ENCODE results near the gene ENOSF1.
A peak's percentile ranks its signal among the peaks of the same experiment; 100 is the strongest.
"Not testable (repeated sequence)": the region's sequence is repeated elsewhere in the genome, so short reads cannot be mapped to it uniquely, and the experiment has no call there.

ENOSF1 gene, protein sequence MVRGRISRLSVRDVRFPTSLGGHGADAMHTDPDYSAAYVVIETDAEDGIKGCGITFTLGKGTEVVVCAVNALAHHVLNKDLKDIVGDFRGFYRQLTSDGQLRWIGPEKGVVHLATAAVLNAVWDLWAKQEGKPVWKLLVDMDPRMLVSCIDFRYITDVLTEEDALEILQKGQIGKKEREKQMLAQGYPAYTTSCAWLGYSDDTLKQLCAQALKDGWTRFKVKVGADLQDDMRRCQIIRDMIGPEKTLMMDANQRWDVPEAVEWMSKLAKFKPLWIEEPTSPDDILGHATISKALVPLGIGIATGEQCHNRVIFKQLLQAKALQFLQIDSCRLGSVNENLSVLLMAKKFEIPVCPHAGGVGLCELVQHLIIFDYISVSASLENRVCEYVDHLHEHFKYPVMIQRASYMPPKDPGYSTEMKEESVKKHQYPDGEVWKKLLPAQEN

DNA sequence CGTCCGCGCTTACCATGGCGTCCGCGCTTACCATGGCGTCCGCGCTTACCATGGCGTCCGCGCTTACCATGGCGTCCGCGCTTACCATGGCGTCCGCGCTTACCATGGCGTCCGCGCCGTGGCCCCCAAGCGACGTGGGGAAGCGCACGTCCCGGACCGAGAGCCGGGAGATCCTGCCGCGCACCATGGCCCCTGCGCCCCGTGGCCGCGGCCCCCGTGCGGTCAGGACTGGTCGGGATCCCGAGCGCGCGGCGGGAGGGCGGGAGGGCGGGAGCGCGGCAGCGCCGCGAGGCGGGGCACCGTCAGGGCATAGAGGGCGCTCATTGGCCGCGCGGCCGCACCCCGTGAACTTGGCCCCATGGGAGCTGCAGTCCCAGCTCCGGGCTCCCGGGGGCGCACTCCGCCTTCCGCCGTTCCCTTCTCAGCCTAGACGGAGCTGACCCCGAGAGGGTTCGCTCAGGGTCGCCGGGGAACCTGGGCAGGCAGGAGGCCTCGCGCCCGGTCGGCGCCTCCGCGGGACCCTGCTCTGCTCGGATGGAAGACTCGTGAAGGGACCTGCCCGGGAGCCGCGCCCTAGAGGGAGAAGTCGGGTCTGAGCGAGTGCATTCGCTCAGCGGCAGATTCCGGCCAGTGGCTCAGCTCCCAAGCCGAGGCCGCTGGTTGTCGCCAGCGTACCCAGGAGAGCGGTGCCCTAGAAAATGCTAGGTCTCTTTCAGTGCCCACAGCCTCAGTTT lies at the start of gene ENOSF1:
Gene ENOSF1 (minus strand): TSS at position 230 of the 734 bp plus-strand sequence. CDS start 43 bp downstream, at position 187.
- peak; percentile 76 for DNase-seq (ENCODE audit: low spot score)

DNA sequence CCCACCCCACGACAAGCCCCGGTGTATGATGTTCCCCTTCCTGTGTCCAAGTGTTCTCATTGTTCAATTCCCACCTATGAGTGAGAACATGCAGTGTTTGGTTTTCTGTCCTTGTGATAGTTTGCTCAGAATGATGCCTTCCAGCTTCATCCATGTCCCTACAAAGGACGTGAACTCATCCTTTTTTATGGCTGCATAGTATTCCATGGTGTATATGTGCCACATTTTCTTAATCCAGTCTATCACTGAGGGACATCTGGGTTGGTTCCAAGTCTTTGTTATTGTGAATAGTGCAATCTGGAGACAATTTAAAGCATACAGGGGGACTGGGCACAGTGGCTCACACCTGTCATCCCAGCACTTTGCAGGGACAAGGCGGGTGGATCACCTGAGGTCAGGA lies 47.4 kb upstream of the ENOSF1 start:
- not testable (repeated sequence) for DNase-seq (ENCODE audit: low spot score)

DNA sequence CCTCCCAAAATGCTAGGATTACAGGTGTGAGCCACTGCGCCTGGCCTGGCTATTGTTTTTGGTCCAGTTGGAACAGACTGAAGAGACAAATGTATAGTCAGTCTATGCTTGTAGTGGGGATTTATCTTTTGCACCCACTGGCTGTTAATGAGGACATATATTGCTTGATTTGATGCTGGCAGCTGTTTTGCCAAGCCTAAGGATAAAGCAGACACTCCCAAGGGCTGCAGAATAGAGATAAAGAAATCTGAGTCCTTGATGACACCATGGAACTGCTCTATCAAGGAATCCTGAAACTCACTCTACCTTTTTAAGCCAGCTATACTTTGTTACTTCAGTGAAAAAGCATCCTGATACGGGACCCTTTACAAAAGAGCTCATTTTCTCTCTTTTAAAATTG lies 43.1 kb upstream of the ENOSF1 start:
- no peak for DNase-seq (ENCODE audit: low spot score)

DNA sequence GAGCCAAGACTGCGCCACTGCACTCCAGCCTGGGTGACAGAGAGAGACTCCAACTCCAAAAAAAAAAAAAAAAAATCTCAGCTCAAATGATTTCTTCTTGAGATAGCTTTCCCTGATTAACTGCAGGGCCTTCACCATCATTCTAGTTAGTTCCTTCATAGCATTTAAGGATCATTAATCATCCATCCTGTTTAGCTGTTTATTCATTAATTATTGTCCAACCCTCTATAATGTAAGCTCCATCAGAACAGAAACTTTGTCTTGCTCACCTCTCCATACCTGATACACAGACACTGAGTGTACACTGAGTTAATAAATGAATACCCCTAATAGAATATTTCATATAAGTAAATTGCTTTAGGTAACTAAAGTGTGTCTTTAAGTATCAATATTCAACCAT lies 42.2 kb upstream of the ENOSF1 start:
- no peak for DNase-seq (ENCODE audit: low spot score)

DNA sequence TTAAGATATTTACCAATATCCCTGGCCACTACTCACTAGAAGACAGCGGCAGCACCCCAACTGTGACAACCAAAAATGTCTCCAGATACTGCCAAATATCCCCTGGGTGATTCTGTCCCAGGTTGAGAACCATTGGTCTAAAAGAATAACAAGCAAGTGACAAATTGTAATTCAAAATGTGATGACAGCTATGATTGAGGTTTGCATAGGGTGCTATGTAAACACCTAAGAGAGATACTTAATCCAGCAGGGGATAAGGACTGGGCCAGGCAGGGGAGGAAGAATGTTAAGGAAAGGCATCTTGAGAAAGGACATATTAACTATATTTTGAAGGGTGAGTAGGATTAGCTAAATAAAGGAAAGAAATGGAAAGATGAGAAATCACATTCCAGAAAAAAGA lies 38.0 kb upstream of the ENOSF1 start:
- DNase-seq (ENCODE audit: low spot score): no peak

DNA sequence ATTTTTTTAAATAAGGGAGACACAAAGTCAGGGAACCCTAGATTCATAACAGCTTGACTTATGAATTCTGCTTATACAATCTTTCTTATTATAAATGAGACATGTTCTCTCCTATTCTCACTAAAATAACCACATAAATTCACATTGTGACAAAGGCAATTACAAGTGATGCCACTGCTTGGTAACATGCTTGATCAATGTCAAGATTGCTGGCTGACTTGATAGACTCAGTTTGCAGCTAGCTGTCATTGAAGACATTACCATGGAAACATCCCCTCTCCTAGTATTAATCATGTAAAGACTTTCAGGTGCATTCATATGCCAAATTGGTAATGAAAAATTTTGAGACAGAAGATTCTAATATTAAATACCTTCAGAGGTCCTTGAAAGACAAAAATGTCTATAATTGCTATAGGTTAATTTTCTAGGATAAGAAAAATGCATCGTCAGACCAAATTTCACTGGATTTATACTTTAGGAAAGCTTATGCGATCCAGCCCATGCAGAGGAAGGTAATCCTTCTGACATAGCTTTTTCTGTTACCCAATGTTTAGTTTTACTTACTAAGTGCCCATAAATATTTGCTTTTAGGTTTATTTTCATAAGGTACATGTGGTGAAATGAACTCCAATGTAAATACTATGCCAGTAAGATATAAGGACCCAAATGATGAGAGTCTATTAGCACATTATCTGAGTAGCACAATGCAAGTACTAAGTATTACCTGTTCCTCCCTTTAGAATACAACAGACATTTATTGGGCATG lies 32.6 kb upstream of the ENOSF1 start:
- DNase-seq (ENCODE audit: low spot score): no peak

DNA sequence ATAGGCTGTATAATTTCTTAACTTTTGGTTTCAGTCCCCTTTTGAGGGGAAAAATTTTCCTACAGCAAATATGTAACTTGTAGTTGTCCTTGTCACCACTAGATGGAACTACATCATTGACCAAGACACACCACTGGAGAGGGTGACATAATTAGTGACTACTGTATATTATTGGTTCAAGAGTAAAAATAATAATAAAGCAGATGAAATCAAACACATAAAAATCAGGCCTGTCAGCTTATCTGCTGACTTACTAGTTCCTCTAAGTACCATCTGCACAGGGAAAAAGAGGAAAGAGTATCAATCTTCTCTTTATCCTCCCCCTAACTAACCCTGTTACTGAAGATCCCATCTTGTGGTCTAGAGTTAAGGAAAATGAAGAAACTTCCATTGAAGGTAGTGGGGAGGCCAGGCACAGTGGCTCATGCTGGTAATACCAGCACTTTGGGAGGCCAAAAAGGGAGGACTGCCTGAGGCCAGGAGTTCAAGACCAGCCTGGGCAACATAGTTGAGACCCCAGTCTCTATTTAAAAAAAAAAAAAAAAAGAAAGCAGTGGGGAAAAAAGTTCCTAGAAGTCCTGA lies 29.6 kb upstream of the ENOSF1 start:
- DNase-seq (ENCODE audit: low spot score): peak; percentile 57

DNA sequence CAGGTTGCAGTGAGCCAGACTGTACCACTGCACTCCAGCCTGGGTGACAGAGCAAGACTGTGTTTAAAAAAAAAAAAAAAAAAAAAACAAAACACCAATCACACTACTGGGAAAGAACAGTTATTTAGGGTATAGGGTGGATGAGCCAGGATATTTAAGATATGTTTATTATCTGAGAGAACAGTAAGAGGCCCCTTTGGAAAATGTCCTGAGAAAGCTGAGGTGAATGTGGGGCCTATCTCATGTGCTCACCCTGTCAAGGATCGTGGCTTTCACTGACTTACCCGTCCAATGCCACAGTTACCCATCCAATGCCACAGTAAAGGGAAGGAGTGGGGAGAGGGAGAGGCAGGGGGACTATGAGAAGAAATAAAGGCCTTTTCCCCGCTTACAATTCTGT lies 19.9 kb upstream of the ENOSF1 start:
- no peak for DNase-seq (ENCODE audit: low spot score)

DNA sequence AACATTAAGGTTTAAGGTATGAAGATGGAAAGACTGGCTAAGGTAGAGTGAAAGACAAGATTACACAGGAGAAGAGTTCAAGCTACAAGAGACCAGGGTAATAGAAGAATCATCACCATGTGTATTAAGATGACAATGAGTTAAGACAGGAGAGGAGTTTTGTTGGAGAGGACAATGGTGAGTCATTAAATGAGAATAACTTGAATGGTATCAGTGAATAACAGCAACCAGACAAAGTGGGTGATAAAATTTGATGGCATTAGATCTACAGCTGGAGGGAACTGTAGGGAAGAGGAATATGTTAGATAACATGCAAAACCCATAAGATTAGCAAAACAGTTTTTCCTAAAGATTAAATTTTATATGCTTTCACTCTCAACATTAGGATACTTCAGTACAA lies 18.8 kb upstream of the ENOSF1 start:
- DNase-seq (ENCODE audit: low spot score): no peak

DNA sequence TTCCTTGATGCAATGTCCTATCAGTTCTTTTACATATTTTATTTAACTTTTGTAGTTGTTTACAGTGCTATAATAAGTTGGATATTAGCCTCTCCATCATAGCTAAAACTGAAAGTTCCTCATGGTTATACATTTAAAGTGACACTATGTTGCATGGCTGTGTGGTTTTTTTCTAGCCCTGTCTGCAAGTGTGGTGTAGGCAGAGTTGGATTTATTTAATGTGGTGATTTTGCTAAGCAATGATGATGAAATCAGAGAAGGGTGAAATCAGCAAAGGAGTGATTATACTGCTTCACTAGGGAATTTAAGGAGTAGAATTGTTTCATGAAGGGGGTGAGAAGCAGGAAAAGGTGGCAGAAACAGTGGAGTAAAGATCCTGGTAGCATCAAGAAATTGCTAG lies 18.3 kb upstream of the ENOSF1 start:
- no peak for DNase-seq (ENCODE audit: low spot score)

DNA sequence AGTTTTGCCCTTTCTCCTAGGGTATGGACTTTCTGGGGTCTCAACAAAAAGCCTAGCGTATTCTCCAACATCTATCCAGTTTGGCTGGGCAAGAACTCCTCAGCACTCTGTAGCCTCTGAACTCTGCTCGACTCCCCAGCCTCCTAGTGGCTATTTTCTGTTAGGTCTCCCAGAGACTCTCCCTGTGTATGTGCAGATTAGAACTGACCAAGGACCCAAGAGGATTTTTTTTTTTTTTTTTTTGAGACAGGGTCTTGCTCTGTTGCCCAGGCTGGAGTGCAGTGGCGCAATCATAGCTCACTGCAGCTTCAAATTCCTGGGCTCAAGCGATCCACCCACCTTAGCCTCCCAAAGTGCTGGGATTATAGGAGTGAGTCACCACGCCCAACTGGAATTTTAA lies 17.7 kb upstream of the ENOSF1 start:
- not testable (repeated sequence) for DNase-seq (ENCODE audit: low spot score)

DNA sequence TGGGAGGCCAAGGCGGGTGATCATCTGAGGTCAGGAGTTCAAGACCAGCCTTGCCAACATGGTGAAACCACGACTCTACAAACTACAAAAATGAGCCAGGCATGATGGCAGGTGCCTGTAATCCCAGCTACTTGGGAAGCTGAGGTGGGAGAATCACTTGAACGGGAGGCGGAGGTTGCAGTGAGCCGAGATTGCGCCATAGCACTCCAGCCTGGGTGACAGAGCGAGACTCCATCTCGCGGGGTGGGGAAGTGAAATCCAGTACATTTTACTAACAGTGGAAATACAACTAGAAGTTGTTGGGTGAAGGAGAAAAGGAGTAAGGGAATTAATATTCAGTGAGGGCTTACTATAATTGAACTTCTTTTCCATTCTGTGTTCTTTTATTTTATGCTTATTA lies 13.2 kb upstream of the ENOSF1 start:
- DNase-seq (ENCODE audit: low spot score): no peak

DNA sequence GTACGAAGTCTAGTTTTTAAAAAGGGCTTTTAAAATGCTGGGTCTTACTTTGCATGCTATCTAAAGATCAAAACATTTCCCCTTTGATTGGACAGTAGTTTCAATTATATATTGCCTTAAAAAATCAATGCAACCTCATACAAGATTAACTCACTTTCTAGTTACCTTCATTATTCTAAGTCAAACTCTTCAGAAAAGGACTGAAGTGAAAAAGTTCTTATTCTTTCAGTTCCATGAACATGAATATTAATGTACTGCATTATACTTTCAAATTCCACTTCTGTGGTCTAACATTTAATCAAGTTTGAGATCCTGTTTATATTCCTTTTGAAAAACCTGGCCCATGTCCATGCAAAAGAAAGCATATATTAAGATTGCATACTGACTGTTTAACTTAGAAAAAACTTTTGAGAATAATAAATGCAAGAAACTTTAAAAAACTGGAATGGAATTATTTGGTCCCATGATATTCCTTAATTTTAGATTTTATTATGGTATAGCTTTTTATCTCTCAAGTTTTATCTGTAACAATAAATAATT lies 11.2 kb upstream of the ENOSF1 start:
- DNase-seq (ENCODE audit: low spot score): no peak

DNA sequence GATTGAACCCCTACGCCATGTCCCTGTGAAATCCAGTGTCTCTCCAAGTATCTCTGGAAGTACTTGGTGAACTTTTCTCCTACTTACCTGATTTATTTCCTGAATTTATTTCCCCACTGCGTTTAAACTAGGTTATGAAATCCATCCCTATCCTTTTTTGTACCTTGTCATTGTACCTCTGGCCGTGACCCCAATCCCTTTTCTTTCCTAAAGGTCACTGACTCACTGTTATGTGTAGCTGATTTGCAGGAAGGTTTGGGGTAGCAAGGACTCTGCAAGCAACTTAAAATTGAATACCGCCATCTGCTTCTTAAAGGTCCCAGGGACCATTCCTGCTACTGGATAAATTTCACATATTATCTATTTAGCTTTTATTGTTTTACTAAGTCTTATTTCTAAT lies 4.6 kb upstream of the ENOSF1 start:
- DNase-seq (ENCODE audit: low spot score): no peak

DNA sequence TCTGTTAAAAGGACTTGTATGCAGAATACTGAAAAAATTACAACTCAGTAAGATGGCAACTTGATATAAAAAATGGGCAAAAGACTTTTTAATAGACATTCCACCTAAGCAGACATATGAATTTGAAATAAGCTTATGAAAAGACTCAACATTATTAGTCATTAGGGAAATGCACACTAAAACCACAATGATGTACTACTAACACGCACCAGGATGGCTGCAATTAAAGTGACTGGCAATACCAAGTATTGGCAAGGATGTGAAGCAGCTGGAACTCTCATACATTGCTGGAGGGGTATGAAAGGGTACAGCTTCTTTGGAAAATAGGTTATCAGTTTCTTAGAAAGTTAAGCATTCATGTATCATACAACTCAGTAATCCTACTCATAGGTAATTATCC lies 3.2 kb upstream of the ENOSF1 start:
- no peak for DNase-seq (ENCODE audit: low spot score)

DNA sequence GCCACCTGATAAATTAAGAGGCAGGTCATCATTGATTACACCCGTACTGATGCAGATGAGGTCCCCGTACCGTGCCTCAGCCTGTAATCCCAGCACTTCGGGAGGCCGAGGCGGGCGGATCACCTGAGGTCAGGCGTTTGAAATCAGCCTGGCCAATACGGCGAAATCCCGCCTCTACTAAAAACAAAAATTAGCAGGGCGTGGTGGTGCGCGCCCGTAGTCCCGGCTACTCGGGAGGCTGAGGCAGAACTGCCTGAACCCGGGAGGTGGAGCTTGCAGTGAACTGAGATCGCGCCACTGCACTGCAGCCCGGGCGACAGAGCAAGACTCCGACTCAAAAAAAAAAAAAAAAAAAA lies 683 bp upstream of the ENOSF1 start:
- no peak for DNase-seq (ENCODE audit: low spot score)

DNA sequence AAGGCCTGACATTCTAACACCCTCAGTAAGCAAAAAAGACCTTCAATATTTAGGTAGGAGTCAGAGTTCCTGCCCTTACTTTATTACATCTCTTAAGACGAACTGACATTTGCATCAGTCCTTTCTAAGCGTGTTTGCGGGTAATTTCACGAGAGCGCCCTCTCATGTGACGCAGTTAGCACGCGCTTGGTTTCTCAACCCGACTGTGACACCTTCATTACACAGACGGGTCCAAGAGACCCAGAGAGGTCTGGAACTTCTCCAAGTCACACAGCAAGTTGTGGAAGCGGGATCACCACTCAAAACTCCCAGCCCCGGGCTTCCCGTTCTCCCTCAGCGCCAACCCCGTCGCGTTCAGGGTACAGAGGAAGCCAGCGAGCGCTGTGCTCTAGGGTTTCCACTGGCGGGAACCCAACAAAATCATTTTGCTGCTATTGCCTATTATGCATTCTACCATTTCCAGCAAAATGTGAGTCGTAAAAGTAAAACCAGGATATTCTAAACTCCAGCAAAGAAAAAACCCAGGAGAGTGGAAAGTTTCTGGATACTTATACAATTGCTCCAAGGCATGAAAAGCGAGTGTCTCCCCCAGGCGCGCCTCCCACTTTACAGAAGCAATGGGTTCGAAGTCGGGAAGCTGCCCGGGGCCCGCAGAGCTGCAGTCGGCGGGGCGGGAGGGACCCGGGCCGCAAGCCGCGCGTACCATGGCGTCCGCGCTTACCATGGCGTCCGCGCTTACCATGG lies 601 bp downstream of the ENOSF1 start:
- DNase-seq (ENCODE audit: low spot score): peak; percentile 53

DNA sequence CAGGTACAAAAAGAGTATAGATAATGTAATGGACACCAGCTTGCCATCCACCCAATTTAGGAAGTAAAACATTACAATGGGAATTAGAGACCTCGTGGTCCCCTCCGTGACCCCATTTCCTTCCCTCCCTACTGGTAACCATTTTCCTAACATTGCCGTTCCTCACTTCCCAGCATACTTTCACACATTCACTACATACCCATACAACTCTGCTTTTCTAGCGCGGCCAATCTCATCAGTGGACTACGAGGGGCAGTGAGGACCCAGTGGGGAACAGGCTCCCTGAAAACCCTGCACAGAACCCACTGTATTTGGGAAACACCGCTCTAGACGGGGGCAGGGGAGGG lies 1.1 kb downstream of the ENOSF1 start:
- DNase-seq (ENCODE audit: low spot score): no peak

DNA sequence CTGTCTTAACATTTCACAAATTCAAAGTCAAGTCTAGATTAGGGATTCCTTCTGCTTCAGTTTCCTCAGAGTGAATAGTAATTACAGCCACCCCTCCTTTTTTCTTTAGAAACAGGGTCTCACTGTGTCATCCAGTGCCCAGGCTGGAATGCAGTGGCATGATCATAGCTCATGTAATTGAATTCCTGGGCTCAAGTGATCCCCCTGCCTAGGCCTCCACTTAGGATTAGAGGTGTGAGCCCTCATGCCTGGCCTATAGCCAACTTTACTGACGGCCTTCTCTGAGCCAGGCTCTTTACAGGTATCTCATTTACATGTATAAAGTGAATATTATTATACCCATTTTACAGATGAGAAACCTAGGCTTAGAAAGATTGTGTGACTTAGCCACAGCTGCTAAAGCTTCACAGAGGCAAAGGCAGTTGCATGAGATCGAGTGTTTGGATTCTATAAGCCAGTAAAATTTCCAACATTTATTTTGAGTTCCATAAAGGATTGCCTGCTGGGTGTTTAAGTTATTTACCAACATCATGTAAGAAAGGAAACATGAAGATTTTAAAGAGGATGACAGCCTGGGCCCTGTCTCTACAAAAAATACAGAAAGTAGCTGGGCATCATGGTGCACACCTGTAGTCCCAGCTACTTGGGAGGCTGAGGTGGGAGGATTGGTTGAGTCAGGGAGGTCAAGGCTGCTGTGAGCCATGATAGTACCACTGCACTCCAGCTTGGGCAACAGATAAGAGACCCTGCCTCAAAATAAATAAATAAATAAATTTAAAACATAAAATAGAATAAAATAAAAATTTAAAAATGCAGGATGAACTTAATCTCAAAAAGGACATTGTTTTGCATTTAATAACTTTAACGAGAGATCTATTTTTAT lies 1.8 kb downstream of the ENOSF1 start:
- no peak for DNase-seq (ENCODE audit: low spot score)

DNA sequence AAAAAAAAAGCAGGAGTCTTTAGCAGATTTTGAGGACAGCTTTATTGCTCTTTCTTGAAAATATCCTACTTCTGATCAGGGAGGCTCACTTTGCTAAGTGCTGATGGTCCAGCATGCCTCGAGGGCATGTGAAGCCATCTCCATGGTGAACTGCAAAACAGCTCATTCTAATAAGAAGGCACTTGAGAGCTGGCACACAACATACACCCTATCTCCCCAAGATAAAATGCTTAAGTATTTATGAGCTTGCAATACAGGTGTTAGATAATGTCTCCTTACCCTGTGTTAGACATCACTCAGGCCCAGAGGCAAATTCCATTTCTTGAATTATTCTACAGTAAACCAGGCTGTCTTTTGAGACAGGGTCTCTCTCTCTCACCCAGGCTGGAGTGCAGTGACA lies 2.7 kb downstream of the ENOSF1 start:
- DNase-seq (ENCODE audit: low spot score): no peak

DNA sequence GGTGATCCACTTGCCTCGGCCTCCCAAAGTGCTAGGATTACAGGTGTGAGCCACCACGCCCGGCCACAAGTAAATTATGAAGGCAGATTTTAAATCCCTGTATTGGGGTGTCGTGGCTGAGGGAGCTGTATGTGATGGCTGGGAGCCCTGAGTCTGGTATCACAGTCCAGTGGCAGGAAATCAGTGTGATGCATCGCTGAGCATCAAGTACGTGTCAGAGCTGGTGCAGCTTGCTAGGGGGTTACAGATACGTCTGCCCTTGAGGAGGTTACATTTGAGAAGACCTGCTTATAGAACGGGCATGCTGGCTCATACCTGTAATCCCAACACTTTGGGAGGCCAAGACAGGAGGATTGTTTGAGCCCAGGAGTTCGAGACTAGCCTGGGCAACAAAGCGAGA lies 4.3 kb downstream of the ENOSF1 start:
- no peak for DNase-seq (ENCODE audit: low spot score)
